Renal cortex interstitium (tissue), 11 donors: ENCODE data around the gene TTC28. TPM values are rescaled to one million over a fixed set of nuclear protein-coding genes. Genes with fewer than 3 reads are reported as not detected.
"Not testable (repeated sequence)": the region's sequence is repeated elsewhere in the genome, so short reads cannot be mapped to it uniquely, and the experiment has no call there.

ENCODE experiments used
- DNase-seq, 11 donors: peaks; one replicate each; pipeline ENCODE4 v3.0.0-alpha.2; 2013; ENCODE audit warnings: low read depth in 9 of 11, low spot score in 4 of 11; ENCODE audit errors: extremely low read depth in 1 of 11
- polyA plus RNA-seq, 3 donors: library from polyadenylated mRNA; unstranded; fragments of 120-200 nt; gene quantifications; one replicate each; pipeline ENCODE4 v1.2.1, GENCODE V29; 2013; ENCODE audit not compliant: insufficient read length in 3 of 3

The TTC28 gene
- polyA plus RNA-seq, 3 donors, result 33.1 to 43.1 (median 35.9) TPM

DNA sequence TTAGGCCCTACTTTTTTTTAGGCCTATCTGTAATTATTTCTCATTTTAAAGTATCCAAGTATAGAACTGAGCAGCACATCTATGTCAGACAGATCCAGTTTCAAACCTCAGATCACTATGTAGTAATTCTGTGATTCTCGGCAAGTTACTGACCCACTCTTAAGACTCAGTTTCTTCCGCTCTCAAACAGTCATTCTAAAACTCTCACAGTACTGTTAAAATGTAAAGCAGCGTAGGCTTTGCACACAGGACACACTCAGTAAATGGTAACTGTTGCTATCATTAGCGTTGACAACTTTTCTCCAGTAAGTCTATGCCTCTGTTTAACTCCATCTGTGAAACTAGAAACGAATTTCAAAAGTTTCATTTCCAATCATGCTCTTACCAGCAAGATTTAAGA is 277.1 kb downstream of the TTC28 start:
- DNase-seq, result no peak

DNA sequence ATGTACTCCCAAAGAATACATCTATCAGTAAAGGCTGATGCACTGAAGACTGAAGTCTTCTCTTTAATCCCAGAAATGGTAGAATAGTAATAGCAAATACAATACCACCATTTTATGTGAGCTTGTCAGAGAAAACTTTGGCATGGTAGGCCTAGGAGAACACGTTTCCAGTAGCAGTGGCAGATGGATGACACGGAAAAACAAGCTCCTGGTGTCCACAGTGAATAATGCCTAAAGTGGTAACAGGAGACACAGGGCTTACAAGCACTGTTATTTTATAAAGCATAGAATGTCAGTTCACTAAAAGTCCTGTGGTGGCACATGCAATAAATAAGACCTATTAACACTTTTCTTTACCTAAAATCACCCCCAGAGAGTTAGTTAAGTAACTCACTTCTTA is 277.6 kb downstream of the TTC28 start:
- peak in 2 of 11 donors; percentile 42 to 47 for DNase-seq

DNA sequence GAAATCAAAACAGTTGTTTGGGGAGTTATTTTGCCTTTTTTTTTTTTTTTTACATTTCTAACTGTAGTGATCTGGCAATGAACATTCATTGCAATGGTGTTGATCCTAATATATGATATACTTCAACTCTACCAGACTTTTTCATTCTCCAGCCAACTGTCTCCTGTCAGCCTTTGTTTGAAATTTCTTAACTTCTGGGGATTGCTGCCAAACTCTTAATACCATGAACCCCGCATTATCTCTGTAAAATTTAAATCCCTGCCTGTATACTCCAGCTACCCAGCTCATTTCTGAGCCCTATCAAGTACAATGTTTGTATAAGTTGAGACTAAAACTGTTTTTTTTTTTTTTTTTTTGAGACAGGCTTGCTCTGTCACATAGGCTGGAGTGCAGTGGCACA is 280.7 kb downstream of the TTC28 start:
- no peak for DNase-seq

GRCh38 chr22:28398355-28398754 is 281.3 kb downstream of the TTC28 start:
- DNase-seq, result no peak

- DNase-seq, result no peak
These were observed 282.3 kb downstream of the TTC28 start for GRCh38 chr22:28397306-28397705.

- DNase-seq, result no peak
These were observed 283.5 kb downstream of the TTC28 start for GRCh38 chr22:28395920-28396753.

GRCh38 chr22:28395520-28395919 is 284.1 kb downstream of the TTC28 start:
- DNase-seq, result no peak

- no peak for DNase-seq
These were observed 285.0 kb downstream of the TTC28 start for GRCh38 chr22:28394513-28395110.

- no peak for DNase-seq
These were observed 298.0 kb downstream of the TTC28 start for GRCh38 chr22:28381429-28382167.

DNA sequence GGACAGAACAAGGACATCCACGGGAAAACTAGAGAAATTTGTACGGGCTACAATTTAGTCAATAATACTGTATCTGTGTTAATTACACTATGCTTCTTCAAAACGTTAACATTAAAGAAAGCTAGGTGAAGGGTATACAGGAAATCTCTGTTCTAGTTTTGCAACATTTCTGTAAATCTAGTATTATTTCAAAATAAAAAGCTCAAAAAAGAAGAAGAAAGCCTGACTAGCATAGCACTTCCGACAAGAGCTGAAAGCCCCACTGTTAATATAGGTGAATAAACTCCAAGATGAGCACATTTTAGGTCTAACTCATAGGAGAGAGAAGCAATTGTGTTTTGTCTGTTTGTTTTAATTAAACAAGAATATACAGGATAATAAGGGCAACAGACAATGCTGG is 299.7 kb downstream of the TTC28 start:
- DNase-seq, result no peak

DNA sequence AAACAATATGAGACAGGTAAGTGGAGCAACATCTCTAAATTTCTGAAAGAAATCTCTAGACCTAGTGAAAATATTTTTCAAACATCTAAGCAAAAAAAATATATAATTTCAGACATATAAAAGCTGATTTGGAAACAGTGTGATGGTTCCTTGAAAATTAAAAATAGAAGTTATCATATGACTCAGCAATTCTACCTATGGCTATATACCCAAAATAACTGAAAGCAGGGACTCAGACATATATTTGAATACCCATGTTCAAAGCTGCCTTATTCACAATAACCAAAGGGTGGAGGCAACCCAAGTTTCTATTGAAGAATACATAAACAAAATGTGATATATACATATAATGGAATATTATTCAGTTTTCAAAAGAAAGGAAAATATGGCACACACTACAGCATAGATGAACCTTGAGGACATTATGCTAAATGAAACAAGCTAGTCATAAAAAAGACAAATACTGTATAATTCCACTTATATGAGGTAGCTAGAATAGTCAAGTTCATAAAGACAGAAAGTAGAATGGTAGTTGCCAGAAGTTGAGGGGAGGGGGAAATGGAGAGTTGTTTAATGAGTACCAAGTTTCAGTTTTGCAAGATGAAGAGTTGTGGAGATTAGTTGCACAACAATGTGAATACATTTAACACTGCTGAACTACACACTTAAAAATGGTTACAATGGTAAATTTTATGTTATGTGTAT is 300.4 kb downstream of the TTC28 start:
- DNase-seq, result no peak

GRCh38 chr22:28375761-28376534 is 303.7 kb downstream of the TTC28 start:
- DNase-seq, result no peak

- DNase-seq, result no peak
These were observed 305.8 kb downstream of the TTC28 start for GRCh38 chr22:28373831-28374230.

- no peak for DNase-seq
These were observed 309.8 kb downstream of the TTC28 start for GRCh38 chr22:28369854-28370253.

GRCh38 chr22:28366856-28367255 is 312.8 kb downstream of the TTC28 start:
- no peak for DNase-seq

DNA sequence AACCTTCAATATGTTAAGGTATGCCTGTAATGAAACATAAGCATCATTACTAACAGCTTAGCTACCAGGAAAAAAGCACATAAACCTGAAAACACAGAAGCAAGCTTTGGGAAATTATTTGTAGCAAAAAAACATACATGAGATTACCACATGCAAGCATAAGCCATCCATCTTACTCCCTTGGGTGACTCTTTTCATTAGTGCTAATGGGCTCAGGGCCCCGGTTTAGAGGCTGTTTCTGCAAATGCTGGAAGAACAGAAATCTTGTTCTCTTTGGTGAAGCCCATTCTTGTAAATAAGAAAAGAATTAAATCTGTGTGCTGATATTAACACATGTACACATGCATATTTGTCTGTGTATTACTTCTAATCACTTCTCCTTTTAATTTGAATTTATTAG is 314.3 kb downstream of the TTC28 start:
- DNase-seq, result no peak

- DNase-seq, result not testable (repeated sequence)
These were observed 315.5 kb downstream of the TTC28 start for GRCh38 chr22:28364105-28364504.

DNA sequence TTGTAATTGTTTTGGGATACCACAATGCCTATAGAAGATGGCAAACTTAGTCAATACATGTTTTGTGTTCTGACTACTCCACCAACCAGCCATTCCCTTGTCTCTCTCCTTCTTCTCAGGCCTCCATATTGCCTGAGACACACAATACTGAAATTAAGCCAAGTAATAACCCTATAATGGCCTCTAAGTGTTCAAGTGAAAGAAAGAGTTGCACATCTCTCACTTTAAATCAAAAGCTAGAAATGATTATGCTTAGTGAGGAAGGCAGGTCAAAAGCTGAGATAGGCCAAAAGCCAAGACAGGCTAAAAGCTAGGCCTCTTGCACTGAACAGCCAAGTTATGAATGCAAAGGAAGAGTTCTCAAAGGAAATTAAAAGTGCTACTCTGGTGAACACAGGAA is 318.7 kb downstream of the TTC28 start:
- no peak for DNase-seq

GRCh38 chr22:28358312-28358711 is 321.3 kb downstream of the TTC28 start:
- DNase-seq, result no peak
